22Rv1 (cell line): ENCODE results near the gene SEMA6B.

Source experiments
- CTCF ChIP-seq: fragments of 450-650 bp; IDR thresholded peaks from 2 replicates; pipeline ENCODE4 v1.5.1; 2017; ENCODE audit warnings: mild to moderate bottlenecking
- ZFX ChIP-seq: fragments of 450-650 bp; IDR thresholded peaks from 2 replicates; pipeline ENCODE4 v1.6.1; 2017; ENCODE audit warnings: antibody characterized with exemption, borderline replicate concordance

DNA sequence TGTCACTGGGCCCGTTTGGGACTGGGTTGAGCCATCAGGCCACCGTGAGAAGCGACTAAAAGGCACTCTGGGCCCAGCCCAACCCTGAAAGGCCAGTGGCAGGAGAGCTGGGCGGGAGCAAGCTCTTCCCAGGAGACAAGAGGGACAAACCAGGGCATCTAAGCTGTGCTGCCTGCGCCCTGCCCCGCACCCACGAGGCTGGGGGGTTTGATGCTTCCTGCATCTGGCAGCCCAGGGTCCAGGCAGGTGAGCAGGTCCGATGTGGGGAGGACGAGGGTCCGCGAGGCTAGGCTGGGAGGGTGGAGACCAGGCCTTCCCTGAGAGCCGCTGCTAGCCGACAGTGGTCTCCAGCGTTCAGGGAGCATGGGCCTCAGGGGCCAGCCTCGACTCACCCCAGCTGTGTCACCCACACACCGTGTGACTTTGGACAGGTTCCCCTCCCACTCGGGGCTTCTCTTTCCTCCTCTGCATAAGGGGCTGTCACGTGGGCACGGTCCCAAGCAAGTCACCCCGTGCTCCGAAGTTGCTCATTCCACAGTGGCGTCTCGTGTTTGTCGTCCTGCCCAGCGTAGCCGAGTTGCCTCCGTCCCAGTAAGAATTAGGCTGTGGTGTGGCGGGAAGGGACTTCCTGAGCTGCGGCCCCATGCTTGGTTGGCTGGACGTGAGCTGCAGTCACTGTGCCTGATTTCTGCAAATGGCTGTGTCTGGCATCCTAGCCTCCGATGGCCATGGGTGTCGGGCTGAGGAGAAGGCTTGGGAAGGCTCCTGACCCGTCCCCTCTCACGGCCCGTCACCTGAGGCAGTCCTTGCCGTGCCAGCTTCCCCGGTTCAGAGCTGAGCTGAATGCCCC lies 57.0 kb downstream of the SEMA6B start:
- TF ChIP-seq CTCF (no peak), ZFX (no peak)
